Neural cell (in vitro differentiated cells): Measurements from ENCODE around the gene VAV3. TPM values are rescaled to one million over a fixed set of nuclear protein-coding genes. Genes with fewer than 3 reads are reported as not detected.

Source experiments
- H2AFZ ChIP-seq: fragments of 200-600, 300-800 bp; sonication (generic), shearing (Covaris generic); 2 replicates; pipeline ENCODE4 v1.6.0; 2014; ENCODE audit warnings: low read depth, mild to moderate bottlenecking, antibody characterized with exemption, low read length, moderate library complexity
- H3F3A ChIP-seq: fragments of 200-600 bp; shearing (Covaris generic); 2 replicates; pipeline ENCODE4 v1.6.1; 2016; ENCODE audit warnings: mild to moderate bottlenecking, moderate library complexity, mixed read lengths, antibody characterized with exemption, low read length; ENCODE audit not compliant: insufficient read depth, poor library complexity, severe bottlenecking
- H3K27ac ChIP-seq: fragments of 200-600, 300-800 bp; sonication (generic), shearing (Covaris generic); 2 replicates; pipeline ENCODE4 v1.5.1; 2014; ENCODE audit warnings: mild to moderate bottlenecking, low read length, moderate library complexity
- H3K27me3 ChIP-seq: fragments of 300-800, 200-600 bp; sonication (generic), shearing (Covaris generic); 2 replicates; pipeline ENCODE4 v1.6.0; 2014; ENCODE audit warnings: mild to moderate bottlenecking, low read depth, low read length, moderate library complexity; ENCODE audit not compliant: insufficient read depth
- H3K36me3 ChIP-seq: fragments of 300-800, 200-600 bp; sonication (generic), shearing (Covaris generic); 2 replicates; pipeline ENCODE4 v1.5.1; 2014; ENCODE audit warnings: mild to moderate bottlenecking, antibody characterized with exemption, low read length, moderate library complexity; ENCODE audit not compliant: insufficient read depth
- H3K4me2 ChIP-seq: fragments of 300-800, 200-600 bp; sonication (generic), shearing (Covaris generic); 2 replicates; pipeline ENCODE4 v1.6.0; 2014; ENCODE audit warnings: mild to moderate bottlenecking, low read length
- H3K4me3 ChIP-seq: fragments of 300-800, 200-600 bp; sonication (generic), shearing (Covaris generic); 2 replicates; pipeline ENCODE4 v1.5.1; 2014; ENCODE audit warnings: mild to moderate bottlenecking, low read length, moderate library complexity
- H3K79me2 ChIP-seq: fragments of 200-600 bp; shearing (Covaris generic); replicated peaks from 2 replicates; pipeline ENCODE4 v1.6.0; 2014; ENCODE audit warnings: mild to moderate bottlenecking, low read length, moderate library complexity; ENCODE audit not compliant: insufficient read depth
- H3K9ac ChIP-seq: fragments of 300-800, 200-600 bp; sonication (generic), shearing (Covaris generic); 2 replicates; pipeline ENCODE4 v1.6.1; 2016; ENCODE audit warnings: mild to moderate bottlenecking, low read length, mixed read lengths
- H3K9me2 ChIP-seq: fragments of 200-600 bp; shearing (Covaris generic); 2 replicates; pipeline ENCODE4 v1.6.1; 2016; ENCODE audit warnings: mild to moderate bottlenecking, low read length, mixed read lengths; ENCODE audit not compliant: insufficient read depth
- H3K9me3 ChIP-seq: fragments of 200-600, 300-800 bp; sonication (generic), shearing (Covaris generic); 2 replicates; pipeline ENCODE4 v1.6.1; 2016; ENCODE audit warnings: mild to moderate bottlenecking, mixed run types, low read length, moderate library complexity, mixed read lengths
- H4K20me1 ChIP-seq: fragments of 200-600 bp; shearing (Covaris generic); 2 replicates; pipeline ENCODE4 v1.6.1; 2016; ENCODE audit warnings: mild to moderate bottlenecking, mixed run types; ENCODE audit not compliant: insufficient read depth
- EP300 ChIP-seq: fragments of 450-650 bp; conservative IDR thresholded peaks from 2 replicates; pipeline ENCODE4 v1.6.1; 2014; ENCODE audit warnings: antibody characterized with exemption, mild to moderate bottlenecking, moderate library complexity; ENCODE audit not compliant: poor library complexity, severe bottlenecking
- EZH2 ChIP-seq: fragments of 200-600, 300-800 bp; shearing (Covaris generic), sonication (generic); IDR thresholded peaks from 2 replicates; pipeline ENCODE4 v1.6.1; 2014; ENCODE audit warnings: antibody characterized with exemption, low read length, borderline replicate concordance, mild to moderate bottlenecking; ENCODE audit not compliant: insufficient read depth, poor library complexity, severe bottlenecking
- MXI1 ChIP-seq: fragments of 450-650 bp; conservative IDR thresholded peaks from 2 replicates; pipeline ENCODE4 v1.6.1; 2014; ENCODE audit warnings: antibody characterized with exemption, mild to moderate bottlenecking; ENCODE audit not compliant: poor library complexity, severe bottlenecking
- POLR2AphosphoS5 ChIP-seq: IDR thresholded peaks from 2 replicates; pipeline ENCODE4 v1.6.1; 2012
- RAD21 ChIP-seq: fragments of 450-650 bp; conservative IDR thresholded peaks from 2 replicates; pipeline ENCODE4 v1.6.1; 2014; ENCODE audit warnings: antibody characterized with exemption, mild to moderate bottlenecking, moderate library complexity
- SMC3 ChIP-seq: fragments of 450-650 bp; conservative IDR thresholded peaks from 2 replicates; pipeline ENCODE4 v1.6.1; 2014; ENCODE audit warnings: antibody characterized with exemption, mild to moderate bottlenecking, moderate library complexity; ENCODE audit not compliant: poor library complexity
- TAF1 ChIP-seq: IDR thresholded peaks from 2 replicates; pipeline ENCODE4 v1.6.1; 2012; ENCODE audit warnings: low read depth
- polyA plus RNA-seq: library from polyadenylated mRNA; depleted of rRNA; stranded (reverse); fragments of >200 nt; gene quantifications from 2 replicates; pipeline ENCODE4 v1.2.3, GENCODE V29; 2014
- TF ChIP-seq, protein P1 (sequence below): fragments of 450-650 bp; IDR thresholded peaks from 2 replicates; pipeline ENCODE4 v1.5.1; 2014; ENCODE audit warnings: antibody characterized with exemption, mild to moderate bottlenecking, moderate library complexity; ENCODE audit not compliant: poor library complexity, severe bottlenecking
- TF ChIP-seq, protein P2 (sequence below): IDR thresholded peaks from 2 replicates; pipeline ENCODE4 v1.6.1; 2012; ENCODE audit warnings: borderline replicate concordance

Gene VAV3
- polyA plus RNA-seq, 1 donor from 2014 or later: 7.6 TPM

DNA sequence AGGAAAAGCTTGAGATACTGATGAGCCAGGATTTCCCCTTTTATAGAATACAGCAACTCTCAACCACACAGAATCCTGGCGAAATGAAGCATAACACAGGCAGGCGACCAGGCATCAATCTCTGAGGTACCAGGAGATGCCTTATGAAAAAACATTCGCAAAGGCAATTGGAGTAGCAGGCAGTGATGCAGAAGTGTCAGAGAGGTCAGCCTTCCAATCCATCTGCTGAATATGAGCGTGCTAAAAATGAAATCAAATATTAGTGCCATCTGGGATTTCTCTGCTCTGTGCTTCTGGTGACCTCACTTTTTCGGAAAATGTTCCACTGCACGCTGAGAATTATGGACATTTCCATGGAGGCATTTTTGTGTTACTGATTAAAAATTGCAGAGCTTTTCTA, 258.8 kb downstream of the VAV3 start:
- Histone ChIP-seq H3K9me2 (no peaks in the 10 kb centered on the region), H4K20me1 (no peaks in the 10 kb centered on the region), H3K36me3 (no peaks in the 10 kb centered on the region), H3K27ac (no peak overlapping the region), H3K9ac (no peak overlapping the region), H3K79me2 (no peaks in the 10 kb centered on the region), H3K27me3 (no peaks in the 10 kb centered on the region), H3K9me3 (no peaks in the 10 kb centered on the region), H2AFZ (no peak overlapping the region), H3F3A (no peaks in the 10 kb centered on the region), H3K4me2 (no peak overlapping the region), H3K4me3 (no peak overlapping the region)
- TF ChIP-seq, protein P1, sequence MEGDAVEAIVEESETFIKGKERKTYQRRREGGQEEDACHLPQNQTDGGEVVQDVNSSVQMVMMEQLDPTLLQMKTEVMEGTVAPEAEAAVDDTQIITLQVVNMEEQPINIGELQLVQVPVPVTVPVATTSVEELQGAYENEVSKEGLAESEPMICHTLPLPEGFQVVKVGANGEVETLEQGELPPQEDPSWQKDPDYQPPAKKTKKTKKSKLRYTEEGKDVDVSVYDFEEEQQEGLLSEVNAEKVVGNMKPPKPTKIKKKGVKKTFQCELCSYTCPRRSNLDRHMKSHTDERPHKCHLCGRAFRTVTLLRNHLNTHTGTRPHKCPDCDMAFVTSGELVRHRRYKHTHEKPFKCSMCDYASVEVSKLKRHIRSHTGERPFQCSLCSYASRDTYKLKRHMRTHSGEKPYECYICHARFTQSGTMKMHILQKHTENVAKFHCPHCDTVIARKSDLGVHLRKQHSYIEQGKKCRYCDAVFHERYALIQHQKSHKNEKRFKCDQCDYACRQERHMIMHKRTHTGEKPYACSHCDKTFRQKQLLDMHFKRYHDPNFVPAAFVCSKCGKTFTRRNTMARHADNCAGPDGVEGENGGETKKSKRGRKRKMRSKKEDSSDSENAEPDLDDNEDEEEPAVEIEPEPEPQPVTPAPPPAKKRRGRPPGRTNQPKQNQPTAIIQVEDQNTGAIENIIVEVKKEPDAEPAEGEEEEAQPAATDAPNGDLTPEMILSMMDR: no peak
- TF ChIP-seq RAD21 (no peak), EZH2 (no peak), MXI1 (no peak), POLR2AphosphoS5 (no peak), EP300 (no peak), SMC3 (no peak), TAF1 (no peak)
- TF ChIP-seq, protein P2, sequence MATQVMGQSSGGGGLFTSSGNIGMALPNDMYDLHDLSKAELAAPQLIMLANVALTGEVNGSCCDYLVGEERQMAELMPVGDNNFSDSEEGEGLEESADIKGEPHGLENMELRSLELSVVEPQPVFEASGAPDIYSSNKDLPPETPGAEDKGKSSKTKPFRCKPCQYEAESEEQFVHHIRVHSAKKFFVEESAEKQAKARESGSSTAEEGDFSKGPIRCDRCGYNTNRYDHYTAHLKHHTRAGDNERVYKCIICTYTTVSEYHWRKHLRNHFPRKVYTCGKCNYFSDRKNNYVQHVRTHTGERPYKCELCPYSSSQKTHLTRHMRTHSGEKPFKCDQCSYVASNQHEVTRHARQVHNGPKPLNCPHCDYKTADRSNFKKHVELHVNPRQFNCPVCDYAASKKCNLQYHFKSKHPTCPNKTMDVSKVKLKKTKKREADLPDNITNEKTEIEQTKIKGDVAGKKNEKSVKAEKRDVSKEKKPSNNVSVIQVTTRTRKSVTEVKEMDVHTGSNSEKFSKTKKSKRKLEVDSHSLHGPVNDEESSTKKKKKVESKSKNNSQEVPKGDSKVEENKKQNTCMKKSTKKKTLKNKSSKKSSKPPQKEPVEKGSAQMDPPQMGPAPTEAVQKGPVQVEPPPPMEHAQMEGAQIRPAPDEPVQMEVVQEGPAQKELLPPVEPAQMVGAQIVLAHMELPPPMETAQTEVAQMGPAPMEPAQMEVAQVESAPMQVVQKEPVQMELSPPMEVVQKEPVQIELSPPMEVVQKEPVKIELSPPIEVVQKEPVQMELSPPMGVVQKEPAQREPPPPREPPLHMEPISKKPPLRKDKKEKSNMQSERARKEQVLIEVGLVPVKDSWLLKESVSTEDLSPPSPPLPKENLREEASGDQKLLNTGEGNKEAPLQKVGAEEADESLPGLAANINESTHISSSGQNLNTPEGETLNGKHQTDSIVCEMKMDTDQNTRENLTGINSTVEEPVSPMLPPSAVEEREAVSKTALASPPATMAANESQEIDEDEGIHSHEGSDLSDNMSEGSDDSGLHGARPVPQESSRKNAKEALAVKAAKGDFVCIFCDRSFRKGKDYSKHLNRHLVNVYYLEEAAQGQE: no peak

DNA sequence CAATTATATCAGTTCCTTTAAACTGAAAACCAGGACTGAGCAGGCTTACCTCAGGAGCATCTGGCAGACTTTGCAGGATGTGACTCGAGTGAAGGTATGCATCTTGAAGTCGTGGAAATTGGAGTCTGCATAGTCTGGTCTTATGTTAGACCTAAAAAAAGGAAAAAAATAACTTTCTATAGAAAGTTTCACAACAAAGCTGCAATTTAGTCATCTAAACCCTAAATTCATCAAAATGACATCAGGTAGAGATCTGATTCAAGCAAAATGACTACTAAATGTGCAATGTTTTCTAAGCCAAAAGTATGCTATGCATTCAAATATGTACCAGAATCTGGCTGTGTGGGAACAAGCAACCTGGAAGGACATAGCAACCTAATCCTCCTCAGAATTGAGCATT, 260.1 kb downstream of the VAV3 start:
- Histone ChIP-seq H3K79me2 (no peaks in the 10 kb centered on the region), H3K27ac (no peak overlapping the region), H2AFZ (no peak overlapping the region), H3K36me3 (no peaks in the 10 kb centered on the region), H4K20me1 (no peaks in the 10 kb centered on the region), H3K9ac (no peak overlapping the region), H3K4me2 (no peak overlapping the region), H3K9me3 (no peaks in the 10 kb centered on the region), H3K4me3 (no peak overlapping the region), H3F3A (no peaks in the 10 kb centered on the region), H3K27me3 (no peaks in the 10 kb centered on the region), H3K9me2 (no peaks in the 10 kb centered on the region)
- TF ChIP-seq EZH2 (no peak), TAF1 (no peak), POLR2AphosphoS5 (no peak), SMC3 (no peak), MXI1 (no peak), RAD21 (no peak), EP300 (no peak)
- TF ChIP-seq, protein P2: no peak
- TF ChIP-seq, protein P1: no peak
